Psoas muscle (tissue), 8 donors: ENCODE results near the gene MAPKAPK5. TPM values are rescaled to one million over a fixed set of nuclear protein-coding genes. Genes with fewer than 3 reads are reported as not detected.
A peak's percentile ranks its signal among the peaks of the same experiment; 100 is the strongest.
"Not testable (repeated sequence)": the region's sequence is repeated elsewhere in the genome, so short reads cannot be mapped to it uniquely, and the experiment has no call there.

Experiments used
- ATAC-seq, 4 donors: fragments of 200-7000 bp; cut with Tn5 transposase; one replicate each; pipeline ENCODE4 v1.9.1; 2020; ENCODE audit warnings: moderate library complexity in 3 of 4, mild to moderate bottlenecking in 2 of 4
- DNase-seq, 2 donors: peaks; one replicate each; pipeline ENCODE4 v3.0.0-alpha.2; 2020
- H3K27ac ChIP-seq: fragments of 200-600 bp; one replicate; pipeline ENCODE4 v1.8.0; 2022
- H3K27me3 ChIP-seq, 3 donors: fragments of 200-600 bp in 1 of 3; one replicate each; pipeline versions ENCODE4 v1.6.1 to v1.8.0; 2013 to 2022; ENCODE audit warnings: low read length in 2 of 3, mild to moderate bottlenecking in 2 of 3, moderate library complexity in 1 of 3; ENCODE audit not compliant: insufficient read depth in 3 of 3
- H3K36me3 ChIP-seq, 2 donors: fragments of 200-600 bp in 1 of 2; one replicate each; pipeline versions ENCODE4 v1.6.1 to v1.8.0; 2013 to 2022; ENCODE audit warnings: low read depth in 1 of 2, mild to moderate bottlenecking in 1 of 2, moderate library complexity in 1 of 2; ENCODE audit not compliant: insufficient read depth in 1 of 2
- H3K4me1 ChIP-seq: fragments of 200-600 bp; one replicate; pipeline ENCODE4 v1.8.0; 2022
- H3K4me3 ChIP-seq: fragments of 200-600 bp; one replicate; pipeline ENCODE4 v1.8.0; 2022; ENCODE audit warnings: mild to moderate bottlenecking
- H3K9me3 ChIP-seq: fragments of 200-600 bp; one replicate; pipeline ENCODE4 v1.8.0; 2022
- CTCF ChIP-seq: fragments of 200-600 bp; IDR thresholded peaks from one replicate; pipeline ENCODE4 v1.8.0; 2022; ENCODE audit warnings: antibody characterized with exemption
- WGBS, 3 donors: extraction: QIAGEN DNeasy Blood & Tissue Kit; methylation state at CpG; one replicate each; pipeline versions ENCODE4 v1.1.6 to v1.1.7; 2013; 5-methylcytosine and 5-hydroxymethylcytosine counted together
- intact Hi-C, 2 donors: fragments of 100-400 bp; cut with DNase I; formaldehyde crosslinking; loops; one replicate each; pipeline versions ENCODE4 v1.11.0 to v1.14.2; 2022
- polyA plus RNA-seq, 3 donors: library from polyadenylated mRNA; stranded (reverse); fragments of 200-250 nt; gene quantifications; one replicate each; pipeline ENCODE4 v1.2.3, GENCODE V29; 2013
- total RNA-seq, 4 donors: library from RNA; stranded (reverse); fragmentation: NEBNext Ultra II Directional in 2 of 4; extraction: Animal tissue kit (Norgen Biotek cat#: 25700) in 2 of 4; gene quantifications; one replicate each; pipeline versions ENCODE4 v1.2.1 to v1.2.4, GENCODE V29; 2021 to 2023
- donor health status: healthy with polysubstance abuse.
- donor health status: DM: no; HTN: no; CAD: no; lungs with moderate emphysema.
- donor health status: Bipolar disorder and iron deficiency.
- donor health status: healthy.
- donor health status: DM: yes; HTN: yes; CAD: no.
- donor health status: DM: no; HTN: no; CAD: no.
- donor health status: DM: no; HTN: no; CAD: no.
- donor health status: DM: yes; HTN: yes; CAD: no.

The MAPKAPK5 gene
- total and polyA plus RNA-seq, 7 donors, result 21.7 to 41.2 (median 36.0) TPM

GRCh38 chr12:111825509-111825908 is 16.5 kb upstream of the MAPKAPK5 start:
- Histone ChIP-seq H3K4me1 (peaks cover 4% of the 10 kb centered on the region), H3K4me3 (no peak overlapping the region), H3K27ac (no peak overlapping the region), H3K9me3 (no peaks in the 10 kb centered on the region), H3K36me3 (no peaks in the 10 kb centered on the region), H3K27me3 (no peaks in the 10 kb centered on the region)
- intact Hi-C loops, result no loop called here
- no peak for DNase-seq
- ATAC-seq, result peak in 3 of 4 donors; percentile 9 to 36 (median 10)
- no peak for TF ChIP-seq CTCF
- 46 to 50% (median 47%) methylated on average over 5 of the region's 5 CpGs for WGBS, 3 donors

- intact Hi-C loops, result no loop called here
- peaks cover 4% of the 10 kb centered on the region for H3K4me1 ChIP-seq
- no peak for DNase-seq
- WGBS, 3 donors, result 7 to 43% (median 19%) methylated on average over 3 of the region's 3 CpGs
- TF ChIP-seq CTCF, result no peak
- H3K9me3 ChIP-seq, result no peaks in the 10 kb centered on the region
- H3K36me3 ChIP-seq, result no peaks in the 10 kb centered on the region
- peak; percentile 89 to 98 (median 96) for ATAC-seq
- H3K4me3 ChIP-seq, result no peak overlapping the region
- no peak overlapping the region for H3K27ac ChIP-seq
- H3K27me3 ChIP-seq, result no peaks in the 10 kb centered on the region
Measured at GRCh38 chr12:111826316-111826715, 15.7 kb upstream of the MAPKAPK5 start.

- 38 to 61% (median 52%) methylated on average over 2 of the region's 2 CpGs for WGBS, 3 donors
- ATAC-seq, result peak in 2 of 4 donors; percentile 21 to 31
- TF ChIP-seq CTCF, result no peak
Measured at GRCh38 chr12:111826992-111827391, 15.0 kb upstream of the MAPKAPK5 start.

GRCh38 chr12:111827907-111828306 is 14.1 kb upstream of the MAPKAPK5 start:
- H3K36me3 ChIP-seq, result no peaks in the 10 kb centered on the region
- intact Hi-C loops, result no loop called here
- H3K27ac ChIP-seq, result no peak overlapping the region
- peaks cover 4% of the 10 kb centered on the region for H3K4me1 ChIP-seq
- TF ChIP-seq CTCF, result no peak
- no peaks in the 10 kb centered on the region for H3K27me3 ChIP-seq
- DNase-seq (no peak), ATAC-seq (no peak)
- WGBS, 3 donors, result 87 to 94% (median 87%) methylated on average over 4 of the region's 4 CpGs
- no peaks in the 10 kb centered on the region for H3K9me3 ChIP-seq
- no peak overlapping the region for H3K4me3 ChIP-seq

More at GRCh38 chr12:111826992-111827391, 15.0 kb upstream of the MAPKAPK5 start:
- no peak for DNase-seq
- no peaks in the 10 kb centered on the region for H3K27me3 ChIP-seq
- no peaks in the 10 kb centered on the region for H3K36me3 ChIP-seq
- no peaks in the 10 kb centered on the region for H3K9me3 ChIP-seq
- H3K27ac ChIP-seq, result no peak overlapping the region
- intact Hi-C loops, result no loop called here
- no peak overlapping the region for H3K4me3 ChIP-seq
- H3K4me1 ChIP-seq, result peaks cover 4% of the 10 kb centered on the region

- 84 to 87% (median 87%) methylated on average over 8 of the region's 8 CpGs for WGBS, 3 donors
- ATAC-seq, result no peak
- intact Hi-C loops, result no loop called here
Measured at GRCh38 chr12:111828338-111828979, 13.6 kb upstream of the MAPKAPK5 start.

GRCh38 chr12:111829635-111830034 is 12.4 kb upstream of the MAPKAPK5 start:
- H3K9me3 ChIP-seq, intact Hi-C loops, H3K4me1 ChIP-seq, DNase-seq, H3K27ac ChIP-seq, H3K36me3 ChIP-seq, H3K4me3 ChIP-seq, H3K27me3 ChIP-seq, ATAC-seq: not testable (repeated sequence)
- 85 to 86% (median 86%) methylated on average over 3 of the region's 3 CpGs for WGBS, 3 donors

More at GRCh38 chr12:111828338-111828979, 13.6 kb upstream of the MAPKAPK5 start:
- TF ChIP-seq CTCF, result no peak
- no peaks in the 10 kb centered on the region for H3K36me3 ChIP-seq
- H3K4me3 ChIP-seq, result no peak overlapping the region
- H3K27ac ChIP-seq, result no peak overlapping the region
- no peaks in the 10 kb centered on the region for H3K27me3 ChIP-seq
- no peak for DNase-seq
- H3K4me1 ChIP-seq, result peaks cover 4% of the 10 kb centered on the region
- H3K9me3 ChIP-seq, result no peaks in the 10 kb centered on the region

- H3K27me3 ChIP-seq, H3K4me3 ChIP-seq, H3K9me3 ChIP-seq, ATAC-seq, intact Hi-C loops, H3K27ac ChIP-seq, H3K4me1 ChIP-seq: not testable (repeated sequence)
- 77 to 82% (median 79%) methylated on average over 22 of the region's 22 CpGs for WGBS, 3 donors
- peaks cover 0 to 13% of the 10 kb centered on the region in 2 donors for H3K36me3 ChIP-seq
- peak in 1 of 2 donors; percentile 50 for DNase-seq
Measured at GRCh38 chr12:111834740-111835386, 7.2 kb upstream of the MAPKAPK5 start.
